Measurements from ENCODE around the gene PFKP.

The PFKP gene

DNA sequence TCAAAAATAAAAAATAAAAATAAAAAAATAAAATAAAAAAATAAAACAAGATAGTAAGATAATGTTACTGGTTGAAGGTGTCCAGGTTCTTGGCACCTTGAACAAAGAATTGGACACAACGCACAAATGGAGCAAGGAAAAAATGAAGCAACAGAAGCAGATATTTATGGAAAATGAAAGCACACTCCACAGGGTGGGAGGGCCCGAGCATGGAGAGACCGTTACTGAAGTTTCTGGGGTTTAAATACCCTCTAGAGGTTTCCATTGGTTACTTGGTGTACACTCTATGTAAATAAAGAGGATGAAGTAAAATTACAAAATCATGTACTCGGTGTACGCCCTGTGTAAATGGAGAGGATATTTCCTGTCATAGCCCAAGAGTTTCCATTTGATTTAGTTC, 15.7 kb upstream of the PFKP start:
- no peak for DNase-seq (ENCODE audit: extremely low spot score)
- ChIA-PET POLR2A (no interaction called here), CTCF (interaction anchor here (1.7 kb wide), 1 partner anchor 8 kb away, joined by 17 read pairs; no protein-coding TSS in a partner anchor)
- TF ChIP-seq, protein P1, sequence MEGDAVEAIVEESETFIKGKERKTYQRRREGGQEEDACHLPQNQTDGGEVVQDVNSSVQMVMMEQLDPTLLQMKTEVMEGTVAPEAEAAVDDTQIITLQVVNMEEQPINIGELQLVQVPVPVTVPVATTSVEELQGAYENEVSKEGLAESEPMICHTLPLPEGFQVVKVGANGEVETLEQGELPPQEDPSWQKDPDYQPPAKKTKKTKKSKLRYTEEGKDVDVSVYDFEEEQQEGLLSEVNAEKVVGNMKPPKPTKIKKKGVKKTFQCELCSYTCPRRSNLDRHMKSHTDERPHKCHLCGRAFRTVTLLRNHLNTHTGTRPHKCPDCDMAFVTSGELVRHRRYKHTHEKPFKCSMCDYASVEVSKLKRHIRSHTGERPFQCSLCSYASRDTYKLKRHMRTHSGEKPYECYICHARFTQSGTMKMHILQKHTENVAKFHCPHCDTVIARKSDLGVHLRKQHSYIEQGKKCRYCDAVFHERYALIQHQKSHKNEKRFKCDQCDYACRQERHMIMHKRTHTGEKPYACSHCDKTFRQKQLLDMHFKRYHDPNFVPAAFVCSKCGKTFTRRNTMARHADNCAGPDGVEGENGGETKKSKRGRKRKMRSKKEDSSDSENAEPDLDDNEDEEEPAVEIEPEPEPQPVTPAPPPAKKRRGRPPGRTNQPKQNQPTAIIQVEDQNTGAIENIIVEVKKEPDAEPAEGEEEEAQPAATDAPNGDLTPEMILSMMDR (IDR thresholded peaks at IDR 0.05; ENCODE audit: control extremely low read depth, extremely low read depth, low read depth, missing control alignments), result no peak

- no peak for DNase-seq (ENCODE audit: extremely low spot score)
- TF ChIP-seq, protein P1 (IDR thresholded peaks at IDR 0.05; ENCODE audit: control extremely low read depth, extremely low read depth, low read depth, missing control alignments), result no peak
- CTCF ChIA-PET, result interaction anchor here (1.3 to 1.7 kb wide), 2 partner anchors 9 to 11 kb away, joined by 3 to 17 read pairs; no protein-coding TSS in a partner anchor
- POLR2A ChIA-PET, result no interaction called here
Measured at GRCh38 chr10:3053155-3053554, 14.2 kb upstream of the PFKP start.

DNA sequence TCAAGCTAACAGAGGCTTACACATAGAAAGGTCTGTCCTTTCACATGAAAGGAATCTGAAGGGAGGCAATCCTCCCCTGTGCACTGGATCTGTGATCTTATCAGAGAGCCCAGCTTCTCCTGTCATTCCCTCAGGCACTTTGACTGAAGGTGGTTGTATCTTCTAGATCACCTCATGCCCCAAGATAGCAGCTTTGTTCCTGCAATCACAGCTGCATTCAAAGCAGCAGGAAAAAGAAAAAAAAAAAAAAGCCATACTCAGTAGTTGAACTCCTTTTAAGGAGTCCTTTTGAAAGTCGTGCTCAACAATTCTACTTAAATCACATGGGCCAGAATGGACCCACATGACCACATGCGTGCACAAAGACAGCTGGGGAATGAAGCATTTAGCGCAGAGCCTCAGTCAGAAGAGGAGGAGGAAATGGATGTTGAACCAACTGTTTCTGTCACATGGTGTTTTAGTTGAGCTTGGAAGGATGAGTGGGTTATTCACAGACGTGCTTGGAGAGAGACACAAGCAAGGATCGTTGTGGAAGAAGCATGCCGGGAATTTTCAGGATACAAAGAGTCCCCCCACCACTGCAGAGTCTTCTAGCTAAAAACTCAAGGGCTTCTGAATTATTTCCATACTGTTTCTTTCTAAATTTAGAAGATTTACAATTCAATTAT, 13.0 kb upstream of the PFKP start:
- DNase-seq (ENCODE audit: extremely low spot score), result no peak
- POLR2A ChIA-PET, result no interaction called here
- CTCF ChIA-PET, result interaction anchor here (1.1 to 1.8 kb wide), 3 partner anchors 10 to 24 kb away, joined by 3 to 18 read pairs (median 4); no protein-coding TSS in a partner anchor
- TF ChIP-seq, protein P1 (IDR thresholded peaks at IDR 0.05; ENCODE audit: control extremely low read depth, extremely low read depth, low read depth, missing control alignments), result no peak

DNA sequence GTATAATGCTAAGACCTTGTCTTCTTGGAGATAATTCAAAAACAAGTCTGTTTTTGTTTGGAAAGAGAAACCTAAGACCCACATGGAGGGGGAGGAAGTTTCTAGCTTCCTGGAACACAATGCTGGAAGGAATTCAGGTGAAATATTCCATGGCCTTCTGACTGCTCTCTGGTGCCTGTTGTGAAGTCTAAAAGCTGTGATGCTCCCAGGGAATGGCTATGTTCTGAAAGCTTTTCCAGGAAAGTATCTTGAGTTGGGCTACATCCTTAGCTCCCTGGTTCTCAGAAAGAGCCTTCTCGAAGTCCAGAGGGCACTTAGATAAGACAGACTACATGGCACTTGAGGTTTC, 12.5 kb upstream of the PFKP start:
- ChIA-PET CTCF (interaction anchor here (0.7 to 1.8 kb wide), 4 partner anchors 10 to 25 kb away, joined by 3 to 18 read pairs (median 4); no protein-coding TSS in a partner anchor), POLR2A (no interaction called here)
- DNase-seq (ENCODE audit: extremely low spot score), result no peak
- TF ChIP-seq, protein P1 (IDR thresholded peaks at IDR 0.05; ENCODE audit: control extremely low read depth, extremely low read depth, low read depth, missing control alignments), result no peak

DNA sequence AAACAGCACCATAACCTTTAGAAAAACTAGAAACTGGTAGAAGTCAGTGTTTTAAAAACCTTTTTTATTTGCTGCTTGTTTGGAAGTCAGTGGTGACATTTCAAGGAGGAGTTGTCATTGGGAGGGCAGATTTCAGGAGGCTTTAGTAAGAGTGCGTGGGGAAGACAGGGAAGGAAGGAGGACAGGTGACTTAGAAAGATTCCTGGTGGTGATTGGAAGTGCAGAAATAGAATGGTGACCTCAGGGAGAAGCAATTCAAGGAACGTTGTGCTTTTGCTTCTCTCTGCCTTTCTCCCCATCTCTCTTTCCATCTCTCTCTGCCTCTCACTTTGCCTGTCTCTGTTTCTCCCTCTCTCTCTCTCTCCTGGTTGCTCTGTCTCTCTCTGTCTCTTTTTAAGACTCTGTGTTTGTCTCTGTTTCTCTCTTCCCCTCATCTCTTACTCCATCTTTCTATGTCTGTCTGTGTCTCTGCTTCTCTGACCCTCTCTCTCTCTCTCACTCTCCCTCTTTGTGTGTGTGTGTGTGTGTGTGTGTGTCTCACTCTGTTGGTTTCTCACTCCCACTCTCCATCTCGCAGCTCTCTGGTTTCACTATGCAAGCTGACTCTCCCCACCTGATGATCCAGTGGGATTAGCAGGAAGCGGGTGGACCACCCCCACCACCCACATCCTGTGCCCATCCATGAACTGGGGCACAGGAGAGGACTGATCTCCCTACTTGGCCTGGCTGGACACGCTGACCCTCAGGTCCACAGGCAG, 10.9 kb upstream of the PFKP start:
- TF ChIP-seq, protein P1 (IDR thresholded peaks at IDR 0.05; ENCODE audit: control extremely low read depth, extremely low read depth, low read depth, missing control alignments), result no peak
- no peak for DNase-seq (ENCODE audit: extremely low spot score)
- POLR2A ChIA-PET, result interaction anchor here (0.5 kb wide), 1 partner anchor 15 kb away, joined by 5 read pairs; no protein-coding TSS in a partner anchor
- CTCF ChIA-PET, result no interaction called here

- CTCF ChIA-PET, result no interaction called here
- TF ChIP-seq, protein P1 (IDR thresholded peaks at IDR 0.05; ENCODE audit: control extremely low read depth, extremely low read depth, low read depth, missing control alignments), result no peak
- POLR2A ChIA-PET, result interaction anchor here (0.6 kb wide), 1 partner anchor 19 kb away, joined by 3 read pairs; no protein-coding TSS in a partner anchor
- no peak for DNase-seq (ENCODE audit: extremely low spot score)
Measured at GRCh38 chr10:3057946-3058345, 9.4 kb upstream of the PFKP start.

All from GM10248 (cell line).